GM19438 (cell line): ENCODE results near the gene GPR12.
A peak's percentile ranks its signal among the peaks of the same experiment; 100 is the strongest.
"Not testable (repeated sequence)": the region's sequence is repeated elsewhere in the genome, so short reads cannot be mapped to it uniquely, and the experiment has no call there.

Source experiments
- ATAC-seq: cut with Tn5 transposase; IDR thresholded peaks from one replicate; pipeline ENCODE4 v1.9.1; 2021; ENCODE audit warnings: low read depth; ENCODE audit not compliant: unreplicated experiment

GPR12 gene

DNA sequence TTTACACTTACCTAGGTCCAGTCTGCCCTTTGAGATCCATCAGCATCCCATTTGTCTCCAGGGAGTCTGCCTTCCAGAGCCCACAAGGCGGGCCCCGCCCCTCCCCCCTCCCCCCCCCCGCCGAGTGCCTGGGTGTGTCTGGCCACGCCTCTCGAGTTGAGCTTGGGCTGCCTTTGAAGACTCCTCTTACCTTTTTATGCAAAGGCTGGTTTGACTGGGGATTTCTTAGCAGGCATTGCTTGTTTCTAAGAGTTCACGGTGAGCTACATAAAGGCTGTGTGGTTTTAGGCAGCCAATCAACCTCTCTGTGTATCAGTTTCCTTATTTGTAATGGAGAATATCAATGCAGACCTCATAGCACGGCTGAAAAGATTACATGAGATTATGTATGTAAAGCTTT lies 11.3 kb downstream of the GPR12 start:
- no peak for ATAC-seq

DNA sequence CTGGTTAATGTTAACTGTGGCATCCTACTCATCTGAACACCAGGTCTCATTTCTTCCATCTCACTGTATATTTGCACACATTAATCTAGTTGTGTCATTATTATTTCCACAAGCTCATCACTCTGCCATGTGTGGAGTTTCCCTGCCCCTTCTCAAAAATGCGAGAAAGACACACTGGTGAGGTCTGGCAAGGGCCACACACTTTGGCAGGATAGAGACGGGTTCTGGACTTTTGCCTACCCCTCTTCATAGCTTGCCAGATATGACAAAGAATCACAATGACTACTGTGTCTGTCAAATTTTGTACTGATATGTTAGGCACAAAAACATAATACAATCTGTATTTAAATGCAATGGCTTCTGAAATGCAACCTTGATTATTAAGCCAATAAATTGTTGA lies 12.9 kb downstream of the GPR12 start:
- no peak for ATAC-seq

- no peak for ATAC-seq
Observed at GRCh38 chr13:26743971-26744370, 16.6 kb downstream of the GPR12 start.

DNA sequence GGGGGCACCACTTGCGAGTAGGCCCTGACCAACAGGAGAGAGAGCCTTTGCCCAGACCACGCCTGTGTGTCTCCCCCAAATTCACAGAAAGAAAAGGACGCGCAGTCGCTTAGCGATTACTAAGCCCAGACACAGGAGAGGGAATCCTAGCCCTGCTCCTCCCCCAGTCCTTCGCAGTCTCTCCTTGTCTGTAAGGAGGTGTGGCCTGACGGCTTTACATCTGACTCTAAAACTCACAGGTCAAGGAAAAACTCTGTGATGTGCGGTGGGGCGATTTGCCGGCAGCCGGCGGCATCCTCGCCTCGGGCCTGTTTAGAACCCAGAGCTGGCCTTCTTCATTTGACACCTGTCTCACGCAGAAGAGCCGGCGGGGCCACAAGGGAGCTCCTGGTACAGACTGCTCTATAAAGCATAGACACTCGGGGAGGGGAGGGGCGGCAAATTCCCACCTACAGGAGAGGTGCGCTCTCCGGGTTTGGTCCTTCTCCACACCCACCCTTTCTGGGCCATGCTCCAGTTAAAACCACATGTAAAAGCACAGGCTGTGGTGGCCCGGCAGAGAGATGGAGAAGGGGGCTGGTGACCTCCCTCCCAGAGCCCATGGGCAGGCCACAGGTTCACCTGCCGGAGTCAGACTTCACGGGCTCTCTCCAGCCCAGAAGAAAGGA lies 17.8 kb downstream of the GPR12 start:
- ATAC-seq, result no peak

DNA sequence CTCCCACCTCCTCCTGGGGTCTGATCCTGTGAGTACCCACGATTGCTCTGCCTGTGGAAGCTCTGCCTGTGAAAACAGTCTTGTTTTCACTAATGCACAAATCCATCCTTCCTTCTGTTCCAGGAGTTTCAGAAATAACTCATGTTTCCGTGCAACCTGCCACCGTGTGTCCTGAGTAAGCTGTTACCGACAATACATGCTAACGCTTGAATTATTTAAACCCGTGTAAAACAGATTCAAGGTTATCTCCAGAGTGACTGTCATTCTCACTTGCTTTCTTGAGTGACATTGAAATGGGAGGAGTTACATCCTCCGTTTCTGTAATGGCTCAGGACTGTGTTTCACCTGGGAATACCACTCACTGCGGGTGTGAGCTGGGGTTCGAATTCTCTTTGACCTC lies 24.9 kb downstream of the GPR12 start:
- no peak for ATAC-seq

DNA sequence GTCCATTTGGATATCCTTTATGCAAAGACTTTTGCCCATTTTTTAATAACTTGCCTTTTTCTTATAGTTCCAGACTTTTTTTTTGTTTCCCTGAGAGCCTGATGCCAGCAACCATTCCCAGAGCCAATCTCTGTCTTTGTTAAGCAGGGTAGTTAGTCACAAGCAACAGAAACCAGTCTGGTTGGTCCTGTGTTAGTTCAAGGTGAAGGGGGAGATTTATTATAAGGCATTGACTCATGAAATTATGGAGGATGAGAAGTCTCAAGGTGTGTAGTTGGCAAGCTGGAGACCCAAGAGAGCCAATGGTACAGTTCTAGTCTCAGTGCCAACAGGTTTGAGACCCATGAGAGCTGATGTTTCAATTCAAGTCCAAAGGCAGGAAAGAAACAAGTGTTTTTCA lies 33.0 kb downstream of the GPR12 start:
- ATAC-seq, result no peak

DNA sequence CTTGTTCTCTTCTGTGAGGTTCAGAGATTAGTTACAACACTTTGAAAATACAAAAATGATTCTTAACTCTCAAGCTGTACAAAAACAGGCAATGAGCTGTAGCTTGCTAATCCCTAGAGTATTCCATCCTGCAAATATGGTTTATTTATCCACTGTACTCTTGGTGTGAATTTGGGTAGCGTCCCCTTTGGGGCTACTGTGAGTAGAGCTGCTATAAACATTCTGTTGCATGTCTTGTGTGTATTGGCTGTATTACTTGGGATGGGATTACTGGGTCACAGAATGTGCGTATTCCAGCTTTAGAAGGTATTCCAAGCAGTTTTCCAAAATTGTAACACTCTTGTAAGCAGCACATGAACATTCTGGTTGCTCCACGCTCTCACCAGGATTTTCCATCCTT lies 33.5 kb downstream of the GPR12 start:
- ATAC-seq, result no peak

DNA sequence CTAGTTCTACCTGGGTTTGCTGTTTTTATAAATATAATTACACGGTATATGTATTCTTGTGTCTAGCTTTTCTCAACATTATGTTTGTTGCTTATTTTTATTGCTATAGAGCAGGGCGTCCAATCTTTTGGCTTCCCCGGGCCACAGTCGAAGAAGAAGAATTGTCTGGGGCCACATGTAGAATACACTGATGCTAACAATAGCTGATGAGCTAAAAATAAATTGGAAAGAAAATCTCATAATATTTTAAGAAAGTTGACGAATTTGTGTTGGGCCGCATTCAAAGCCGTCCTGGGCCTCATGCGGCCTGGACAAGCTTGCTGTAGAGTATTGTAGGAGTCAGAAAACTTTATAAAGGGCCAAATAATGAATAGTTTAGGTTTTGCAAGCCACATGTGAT lies 33.9 kb downstream of the GPR12 start:
- no peak for ATAC-seq

GRCh38 chr13:26723620-26724019 lies 37.0 kb downstream of the GPR12 start:
- ATAC-seq, result not testable (repeated sequence)

GRCh38 chr13:26722321-26722720 lies 38.3 kb downstream of the GPR12 start:
- ATAC-seq, result no peak

GRCh38 chr13:26721251-26722121 lies 39.1 kb downstream of the GPR12 start:
- ATAC-seq, result peak; percentile 58

DNA sequence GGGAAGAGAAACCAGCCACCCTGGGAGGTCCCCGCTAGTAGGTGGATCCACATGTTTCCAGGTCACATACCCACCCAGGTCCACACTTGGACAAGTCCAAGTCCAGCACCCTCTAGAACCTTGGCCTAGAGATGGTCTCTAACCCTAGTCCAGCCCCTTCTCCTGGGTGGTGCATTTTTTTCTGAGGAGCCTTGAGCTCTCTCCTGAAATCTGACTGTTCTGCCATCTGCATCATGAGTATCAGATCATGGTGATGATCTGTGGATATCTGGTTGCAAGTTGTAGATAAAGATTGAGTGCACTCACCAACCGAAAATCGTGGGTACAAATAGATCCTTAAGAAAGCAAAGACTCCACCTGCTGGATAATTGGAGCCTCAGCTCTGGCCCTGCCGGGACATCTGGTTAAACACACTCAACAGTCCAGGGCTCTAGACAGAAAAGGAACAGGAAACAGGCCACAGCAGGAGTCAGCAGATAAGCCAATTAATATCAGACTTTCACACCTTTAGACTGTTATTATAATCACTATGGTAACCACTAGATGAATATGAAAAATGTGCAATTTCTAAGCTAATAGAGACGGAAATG lies 41.1 kb downstream of the GPR12 start:
- ATAC-seq, result no peak

GRCh38 chr13:26718872-26719271 lies 41.7 kb downstream of the GPR12 start:
- ATAC-seq, result no peak

DNA sequence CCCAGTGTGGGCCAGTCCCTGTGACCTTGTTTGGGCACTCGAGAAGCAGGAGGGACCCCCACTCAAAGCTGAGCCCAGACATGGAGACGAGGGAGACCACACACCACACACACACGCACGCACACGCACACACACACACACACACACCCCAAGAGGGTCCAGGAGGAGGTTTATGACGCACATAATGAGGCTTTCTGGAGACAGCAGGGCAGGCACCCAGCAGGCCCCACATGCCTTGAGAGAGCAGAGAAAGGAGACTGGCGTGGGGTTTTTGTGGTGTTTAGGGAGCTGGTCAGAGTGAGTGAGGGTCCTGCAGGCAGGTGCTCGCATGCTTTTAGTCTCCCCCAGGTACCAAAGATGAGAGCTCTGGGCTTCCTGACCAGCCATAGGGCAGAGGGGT lies 42.4 kb downstream of the GPR12 start:
- no peak for ATAC-seq

DNA sequence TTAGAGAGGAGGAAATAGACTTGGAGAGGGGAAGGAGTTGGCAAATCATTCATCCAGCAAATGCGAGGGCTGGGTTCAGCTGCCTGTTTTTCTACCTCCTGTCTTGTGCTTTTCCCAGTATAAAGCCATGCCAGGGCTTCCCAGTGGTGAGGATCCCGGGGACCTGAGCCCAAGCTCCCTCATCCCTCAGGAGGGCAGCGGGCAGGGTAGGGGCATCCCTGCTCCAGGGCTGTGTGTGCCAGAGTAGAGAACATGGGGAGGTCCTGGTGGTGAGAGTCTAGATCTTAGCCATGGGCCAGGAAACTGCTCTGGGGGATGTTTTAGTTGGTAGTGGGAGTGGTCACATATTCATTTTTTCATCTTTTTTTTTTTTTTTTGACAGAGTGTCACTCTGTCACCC lies 43.6 kb downstream of the GPR12 start:
- no peak for ATAC-seq

- ATAC-seq, result no peak
Observed at GRCh38 chr13:26713341-26713740, 47.2 kb downstream of the GPR12 start.

DNA sequence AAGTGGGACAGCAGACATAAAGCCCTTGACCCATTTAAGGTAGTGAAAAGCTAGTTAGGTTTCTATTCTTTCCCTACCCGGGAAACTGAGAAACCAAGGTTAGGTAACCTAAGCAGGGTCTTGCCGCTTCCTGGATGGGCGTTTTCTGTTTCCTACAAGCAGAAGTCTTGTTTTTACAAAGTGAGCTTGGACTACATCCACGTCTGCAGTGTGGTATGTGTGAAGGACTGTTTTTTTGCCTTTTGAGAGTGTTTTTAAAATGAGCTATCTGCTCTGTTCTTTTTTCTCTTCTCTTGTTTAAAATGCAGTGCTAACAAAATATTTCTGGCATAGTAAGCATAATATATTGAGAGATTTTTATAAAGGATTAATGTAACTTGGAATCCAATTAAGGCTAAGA lies 49.4 kb downstream of the GPR12 start:
- no peak for ATAC-seq

DNA sequence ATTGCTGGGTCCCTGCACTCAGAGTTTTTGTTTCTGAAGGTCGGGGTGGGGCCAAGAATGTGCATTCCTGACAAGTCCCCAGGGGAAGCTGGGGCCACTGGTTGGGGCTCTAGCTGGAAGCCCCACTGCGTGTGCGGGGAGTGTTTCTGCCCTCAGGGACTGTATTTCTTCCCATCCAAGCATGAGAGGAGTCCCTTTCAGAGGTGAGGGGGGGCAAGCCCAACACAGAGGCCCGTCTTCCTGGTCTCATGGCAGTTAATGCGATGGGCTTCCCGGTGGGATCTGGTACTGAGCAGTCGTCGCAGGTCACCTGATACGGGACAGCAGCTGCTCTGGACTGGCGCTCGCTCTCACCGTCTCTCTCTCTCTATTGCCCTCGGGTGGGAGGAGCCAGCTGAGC lies 50.4 kb downstream of the GPR12 start:
- no peak for ATAC-seq

DNA sequence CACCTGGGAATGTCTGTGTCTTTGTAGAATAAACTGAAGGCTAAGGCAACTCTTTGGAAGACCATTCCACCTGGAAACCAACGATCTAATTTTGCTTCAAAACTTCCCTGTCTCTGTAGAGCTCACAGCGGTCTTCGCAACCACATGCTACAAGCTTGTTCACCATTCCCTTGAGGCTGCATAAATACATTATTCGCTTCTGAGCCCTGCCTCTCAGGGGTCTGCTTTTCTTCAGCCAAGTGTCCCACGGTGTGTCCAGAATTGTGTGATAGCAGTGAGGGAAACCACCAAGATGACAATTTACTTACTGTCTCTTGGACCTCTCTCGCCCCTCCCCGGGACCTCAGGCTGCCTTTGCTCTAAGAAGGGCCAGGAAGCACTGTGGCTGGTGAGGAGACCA lies 51.1 kb downstream of the GPR12 start:
- no peak for ATAC-seq

DNA sequence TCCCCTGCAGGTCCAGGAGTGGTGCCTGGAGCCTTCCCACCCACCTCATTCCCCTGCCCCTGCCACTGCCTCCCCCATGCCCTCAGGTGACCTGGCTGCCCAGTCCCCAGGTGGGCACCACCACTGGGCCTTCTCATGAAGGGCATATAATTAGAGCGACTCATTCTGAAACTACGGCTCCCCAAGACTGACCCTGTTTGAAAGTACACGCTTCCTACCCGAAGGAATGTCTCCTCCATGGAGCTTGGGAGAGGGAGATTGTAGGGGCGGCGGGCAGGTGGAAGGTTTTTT lies 52.6 kb downstream of the GPR12 start:
- ATAC-seq, result no peak

DNA sequence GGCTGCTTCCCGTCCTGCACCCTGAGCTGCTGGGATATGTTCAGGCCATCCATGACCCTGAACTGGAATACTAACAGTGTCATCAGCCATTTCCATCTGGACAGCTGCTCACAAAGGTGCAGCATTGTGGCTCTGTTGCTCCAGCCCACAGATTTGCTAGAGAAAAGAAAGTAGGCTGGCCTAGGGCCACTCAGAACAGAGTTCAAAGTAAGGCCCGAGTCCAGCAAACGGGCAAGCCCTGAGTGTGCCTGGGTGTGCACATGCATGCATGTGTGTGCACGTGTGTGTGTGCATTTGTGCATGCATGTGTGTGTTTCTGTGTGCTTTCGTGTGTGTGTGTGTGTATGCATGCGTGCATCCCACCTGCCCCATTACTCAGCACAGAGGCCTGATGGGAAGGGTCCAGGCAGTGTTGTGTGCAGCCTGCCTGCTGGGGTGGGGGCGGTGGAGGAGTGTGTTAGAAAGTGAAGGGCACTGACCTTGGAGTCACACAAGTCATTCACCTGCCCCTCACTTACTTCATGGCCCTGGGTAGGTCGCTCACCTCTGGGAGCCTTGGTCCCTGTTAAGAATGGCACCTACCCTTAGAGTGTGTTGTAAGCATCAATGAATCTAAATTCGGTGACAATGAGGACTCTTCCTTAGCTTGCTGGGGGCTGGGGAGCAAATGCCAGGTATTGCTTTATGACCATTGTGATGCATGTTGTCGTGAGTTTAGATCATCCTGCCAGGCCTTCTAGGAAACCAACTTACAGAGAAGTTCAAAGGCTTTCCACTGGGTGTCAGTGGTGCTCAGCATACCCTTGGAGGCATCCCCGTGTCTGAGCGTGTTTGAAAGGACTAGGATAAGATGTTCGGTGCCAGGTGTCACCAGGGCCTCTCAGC lies 53.2 kb downstream of the GPR12 start:
- no peak for ATAC-seq
